ENCODE measurements around the gene SIGLEC7. TPM values are rescaled to one million over a fixed set of nuclear protein-coding genes. Genes with fewer than 3 reads are reported as not detected.

SIGLEC7 gene
- total RNA-seq, 1 donor from 2014 or later, result 4.8 TPM

- intact Hi-C loops (cut with DNase I), result no loop called here
- DNase-seq (ENCODE audit: low spot score in 2 of 2), result no peak
- Histone ChIP-seq H3K27ac (no peak overlapping the region), H3K9me3 (no peaks in the 10 kb centered on the region), H3K36me3 (no peaks in the 10 kb centered on the region), H3K27me3 (no peaks in the 10 kb centered on the region), H3K4me3 (no peak overlapping the region), H3K4me1 (no peaks in the 10 kb centered on the region)
- no peak for TF ChIP-seq CTCF (IDR thresholded peaks at IDR 0.05)
Measured at GRCh38 chr19:51185069-51185867, 43.2 kb downstream of the SIGLEC7 start.

- no peak overlapping the region for H3K4me3 ChIP-seq
- no peak overlapping the region for H3K27ac ChIP-seq
- H3K9me3 ChIP-seq, result no peaks in the 10 kb centered on the region
- no peak for DNase-seq (ENCODE audit: low spot score in 2 of 2)
- H3K36me3 ChIP-seq, result no peaks in the 10 kb centered on the region
- intact Hi-C loops (cut with DNase I), result no loop called here
- no peaks in the 10 kb centered on the region for H3K4me1 ChIP-seq
- TF ChIP-seq CTCF (IDR thresholded peaks at IDR 0.05), result no peak
- H3K27me3 ChIP-seq, result no peaks in the 10 kb centered on the region
Measured at GRCh38 chr19:51185868-51186215, 43.7 kb downstream of the SIGLEC7 start.

- Histone ChIP-seq H3K4me3 (no peak overlapping the region), H3K27ac (no peak overlapping the region), H3K36me3 (no peaks in the 10 kb centered on the region), H3K27me3 (no peaks in the 10 kb centered on the region), H3K9me3 (no peaks in the 10 kb centered on the region), H3K4me1 (no peaks in the 10 kb centered on the region)
- no peak for DNase-seq (ENCODE audit: low spot score in 2 of 2)
- TF ChIP-seq CTCF (IDR thresholded peaks at IDR 0.05), result no peak
- intact Hi-C loops (cut with DNase I), result no loop called here
Measured at GRCh38 chr19:51186323-51186722, 44.2 kb downstream of the SIGLEC7 start.

GRCh38 chr19:51187395-51188226, 45.5 kb downstream of the SIGLEC7 start:
- Histone ChIP-seq H3K27me3 (no peaks in the 10 kb centered on the region), H3K36me3 (no peaks in the 10 kb centered on the region), H3K4me1 (no peaks in the 10 kb centered on the region), H3K9me3 (no peaks in the 10 kb centered on the region), H3K4me3 (no peak overlapping the region), H3K27ac (no peak overlapping the region)
- intact Hi-C loops (cut with DNase I), result no loop called here
- DNase-seq (ENCODE audit: low spot score in 2 of 2), result no peak
- no peak for TF ChIP-seq CTCF (IDR thresholded peaks at IDR 0.05)

GRCh38 chr19:51188227-51188559, 46.1 kb downstream of the SIGLEC7 start:
- Histone ChIP-seq H3K36me3 (no peaks in the 10 kb centered on the region), H3K4me1 (no peaks in the 10 kb centered on the region), H3K4me3 (no peak overlapping the region), H3K9me3 (no peaks in the 10 kb centered on the region), H3K27ac (no peak overlapping the region), H3K27me3 (no peaks in the 10 kb centered on the region)
- intact Hi-C loops (cut with DNase I), result no loop called here
- TF ChIP-seq CTCF (IDR thresholded peaks at IDR 0.05), result no peak
- no peak for DNase-seq (ENCODE audit: low spot score in 2 of 2)

All from ascending aorta (tissue), 2 donors.